HFF-Myc (cell line): ENCODE measurements around the gene NR3C1.

Experiments used
- DNase-seq: peaks from one replicate; pipeline ENCODE4 v3.0.0-alpha.2; 2011; ENCODE audit warnings: low read depth; ENCODE audit errors: extremely low read depth
- H3K4me3 ChIP-seq: replicated peaks from 2 replicates; pipeline ENCODE4 v1.5.1; 2011; ENCODE audit warnings: low read depth, mild to moderate bottlenecking, control low read depth, low read length
- CTCF ChIP-seq: IDR thresholded peaks from 2 replicates; pipeline ENCODE4 v1.5.1; 2012; ENCODE audit warnings: mild to moderate bottlenecking, low read depth, low read length, control low read depth; ENCODE audit errors: missing control alignments

The NR3C1 gene

GRCh38 chr5:143318833-143319232 is 84.7 kb downstream of the NR3C1 start:
- TF ChIP-seq CTCF, result no peak
- no peak overlapping the region for H3K4me3 ChIP-seq
- DNase-seq, result no peak

- DNase-seq, result no peak
- H3K4me3 ChIP-seq, result no peak overlapping the region
- no peak for TF ChIP-seq CTCF
Observed at GRCh38 chr5:143318270-143318669, 85.2 kb downstream of the NR3C1 start.

- H3K4me3 ChIP-seq, result no peak overlapping the region
- no peak for TF ChIP-seq CTCF
- no peak for DNase-seq
Observed at GRCh38 chr5:143316844-143317631, 86.4 kb downstream of the NR3C1 start.

GRCh38 chr5:143316337-143316736 is 87.1 kb downstream of the NR3C1 start:
- TF ChIP-seq CTCF, result no peak
- H3K4me3 ChIP-seq, result no peak overlapping the region
- no peak for DNase-seq

- no peak for TF ChIP-seq CTCF
- no peak overlapping the region for H3K4me3 ChIP-seq
- DNase-seq, result no peak
Observed at GRCh38 chr5:143315929-143316328, 87.6 kb downstream of the NR3C1 start.

- no peak for TF ChIP-seq CTCF
- DNase-seq, result no peak
Observed at GRCh38 chr5:143315214-143315613, 88.3 kb downstream of the NR3C1 start.

GRCh38 chr5:143314659-143315058 is 88.8 kb downstream of the NR3C1 start:
- no peak for DNase-seq
- TF ChIP-seq CTCF, result no peak
- no peak overlapping the region for H3K4me3 ChIP-seq

More at GRCh38 chr5:143315214-143315613, 88.3 kb downstream of the NR3C1 start:
- H3K4me3 ChIP-seq, result no peak overlapping the region
